HepG2 (cell line): Measurements from ENCODE around the gene NNAT. TPM values are rescaled to one million over a fixed set of nuclear protein-coding genes. Genes with fewer than 3 reads are reported as not detected.

Source experiments
- EED ChIP-seq: sonication (generic); formaldehyde crosslinking; IDR thresholded peaks from 2 replicates; pipeline ENCODE4 v1.5.0; 2020; ENCODE audit warnings: mild to moderate bottlenecking, missing genetic modification reagents
- ELK4 ChIP-seq: sonication (generic); formaldehyde crosslinking; IDR thresholded peaks from 2 replicates; pipeline ENCODE4 v1.9.0; 2021; ENCODE audit warnings: missing genetic modification reagents, borderline replicate concordance
- FOXC1 ChIP-seq: sonication (generic); formaldehyde crosslinking; IDR thresholded peaks from 2 replicates; pipeline ENCODE4 v1.8.0; 2022; ENCODE audit warnings: mild to moderate bottlenecking, missing genetic modification reagents, borderline replicate concordance
- GFI1 ChIP-seq: sonication (generic); formaldehyde crosslinking; IDR thresholded peaks from 2 replicates; pipeline ENCODE4 v1.5.0; 2020; ENCODE audit warnings: missing genetic modification reagents, mild to moderate bottlenecking, borderline replicate concordance
- GPBP1L1 ChIP-seq: sonication (generic); formaldehyde crosslinking; IDR thresholded peaks from 2 replicates; pipeline ENCODE4 v1.5.0; 2020; ENCODE audit warnings: mild to moderate bottlenecking, missing genetic modification reagents
- KLF6 ChIP-seq: IDR thresholded peaks from 2 replicates; pipeline ENCODE4 v1.8.0; 2016; ENCODE audit warnings: missing biosample characterization, missing genetic modification reagents
- NR2F6 ChIP-seq, 2 experiments: IDR thresholded peaks; 2 replicates each; pipeline ENCODE4 v1.6.1; 2016; ENCODE audit warnings: antibody characterized with exemption in 1 of 2, mild to moderate bottlenecking in 1 of 2
- PRPF4 ChIP-seq: fragments of 200-400 bp; formaldehyde crosslinking; IDR thresholded peaks from 2 replicates; pipeline ENCODE4 v1.6.1; 2016; ENCODE audit warnings: low read length, low read depth; ENCODE audit not compliant: poor library complexity, severe bottlenecking
- RAD51 ChIP-seq: fragments of 450-650 bp; IDR thresholded peaks from 2 replicates; pipeline ENCODE4 v1.6.1; 2016; ENCODE audit warnings: borderline replicate concordance
- TEF ChIP-seq: sonication (generic); formaldehyde crosslinking; IDR thresholded peaks from 2 replicates; pipeline ENCODE4 v1.5.0; 2020; ENCODE audit warnings: missing genetic modification reagents
- TP53 ChIP-seq: sonication (generic); formaldehyde crosslinking; conservative IDR thresholded peaks from 2 replicates; pipeline ENCODE4 v1.4.0; 2020; ENCODE audit warnings: missing genetic modification reagents
- ZNF101 ChIP-seq: sonication (generic); formaldehyde crosslinking; IDR thresholded peaks from 2 replicates; pipeline ENCODE4 v1.4.0; 2020; ENCODE audit warnings: mild to moderate bottlenecking, low read depth, missing genetic modification reagents, borderline replicate concordance
- ZNF232 ChIP-seq: sonication (generic); formaldehyde crosslinking; IDR thresholded peaks from 2 replicates; pipeline ENCODE4 v1.4.0; 2020; ENCODE audit warnings: missing genetic modification reagents, borderline replicate concordance
- ZNF460 ChIP-seq: sonication (generic); formaldehyde crosslinking; IDR thresholded peaks from 2 replicates; pipeline ENCODE4 v1.5.1; 2020; ENCODE audit warnings: missing genetic modification reagents, mild to moderate bottlenecking, borderline replicate concordance
- ZNF563 ChIP-seq: sonication (generic); formaldehyde crosslinking; IDR thresholded peaks from 2 replicates; pipeline ENCODE4 v1.8.0; 2022; ENCODE audit warnings: mild to moderate bottlenecking, moderate library complexity, missing genetic modification reagents
- ZNF616 ChIP-seq: sonication (generic); formaldehyde crosslinking; IDR thresholded peaks from 2 replicates; pipeline ENCODE4 v1.5.0; 2020; ENCODE audit warnings: low read depth, mild to moderate bottlenecking, missing genetic modification reagents
- ZNF644 ChIP-seq: IDR thresholded peaks from 2 replicates; pipeline ENCODE4 v1.6.1; 2016; ENCODE audit warnings: low read depth
- ZNF678 ChIP-seq: sonication (generic); formaldehyde crosslinking; IDR thresholded peaks from 2 replicates; pipeline ENCODE4 v1.4.0; 2020; ENCODE audit warnings: mild to moderate bottlenecking, missing genetic modification reagents
- ZNF75D ChIP-seq: sonication (generic); formaldehyde crosslinking; IDR thresholded peaks from 2 replicates; pipeline ENCODE4 v1.8.1; 2023; ENCODE audit warnings: missing genetic modification reagents, mild to moderate bottlenecking, borderline replicate concordance
- ZNF772 ChIP-seq: sonication (generic); formaldehyde crosslinking; IDR thresholded peaks from 2 replicates; pipeline ENCODE4 v1.5.0; 2020; ENCODE audit warnings: mild to moderate bottlenecking, missing genetic modification reagents
- polyA plus RNA-seq, 8 experiments: library from polyadenylated mRNA; depleted of rRNA in 3 of 8; stranded (reverse) in 7 of 8; unstranded in 1 of 8; fragments of >200 nt; fragmentation: Illumina TruSeq in 4 of 8; extraction: Trizol in 4 of 8; gene quantifications; 2 replicates each; pipeline versions ENCODE4 v1.2.1 to v1.2.3, GENCODE V29; 2011 to 2016; ENCODE audit warnings: low read depth in 4 of 8, missing spikeins in 1 of 8, mixed read lengths in 1 of 8; ENCODE audit not compliant: insufficient read depth in 1 of 8
- total RNA-seq, 5 experiments: library from RNA; depleted of rRNA; stranded (reverse); fragments of >200 nt; fragmentation: Illumina TruSeq; extraction: Trizol; gene quantifications; 2 replicates each; pipeline ENCODE4 v1.2.3, GENCODE V29; 2016; ENCODE audit warnings: low read depth in 1 of 5

The NNAT gene
- total and polyA plus RNA-seq, 2 of the 13 experiments (the other 11 are each of a cell fraction or from before 2014, with no cell fraction given): not detected

- TF ChIP-seq RAD51: no peak
- TF ChIP-seq TP53 (CRISPR knock-in tag): no peak
- TF ChIP-seq ZNF75D (CRISPR knock-in tag): no peak
- TF ChIP-seq ZNF678 (CRISPR knock-in tag): no peak
- peak; percentile 82 for TF ChIP-seq ZNF616
- no peak for TF ChIP-seq ZNF101
- TF ChIP-seq GPBP1L1 (CRISPR knock-in tag): no peak
- TF ChIP-seq ELK4 (CRISPR knock-in tag): no peak; the same call in 1 of the 2 replicates
- peak; percentile 95 for TF ChIP-seq KLF6
- TF ChIP-seq TEF (CRISPR knock-in tag): peak; percentile 57
- TF ChIP-seq PRPF4: no peak
- peak; percentile 82 for TF ChIP-seq GFI1
- TF ChIP-seq ZNF460: peak; percentile 43; the same call in 1 of the 2 replicates
- peak; percentile 44; the same call in 1 of the 2 replicates for TF ChIP-seq ZNF232 (CRISPR knock-in tag)
- TF ChIP-seq EED (CRISPR knock-in tag): peak; percentile 87
- TF ChIP-seq ZNF644: peak; percentile 21; the same call in 1 of the 2 replicates
- TF ChIP-seq FOXC1: peak; percentile 93
- peak; percentile 96 for TF ChIP-seq ZNF772 (CRISPR knock-in tag)
- peak; percentile 50; the same call in 1 of the 2 replicates for TF ChIP-seq ZNF563 (CRISPR knock-in tag)
- TF ChIP-seq NR2F6 (IDR thresholded peaks at IDR 0.05): peak; percentile 66
- peak; percentile 22; the same call in 1 of the 2 replicates for TF ChIP-seq NR2F6 (CRISPR knock-in tag; IDR thresholded peaks at IDR 0.05)
Measured at GRCh38 chr20:37527638-37528445, 6.8 kb downstream of the NNAT start, which contains the start of gene BLCAP (continued).
